Adrenal gland (tissue), 19 donors: Measurements from ENCODE around the gene HOMER1. TPM values are rescaled to one million over a fixed set of nuclear protein-coding genes. Genes with fewer than 3 reads are reported as not detected.

Source experiments
- DNase-seq, 7 donors: peaks; one replicate each; pipeline ENCODE4 v3.0.0-alpha.2; 2019 to 2020
- H3K27ac ChIP-seq, 5 donors: fragments of 200-600 bp; sonication (generic) in 4 of 5; 1 replicate in 3 of 5; 2 replicates in 2 of 5; pipeline versions ENCODE4 v1.5.1 to v1.8.0; 2016 to 2020; ENCODE audit warnings: mild to moderate bottlenecking in 1 of 5
- H3K27me3 ChIP-seq: fragments of 200-600 bp; 2 replicates; pipeline ENCODE4 v1.8.0; 2021
- H3K36me3 ChIP-seq, 2 donors: fragments of 200-600 bp; replicated peaks in 1 of 2; 1 replicate in 1 of 2; 2 replicates in 1 of 2; pipeline versions ENCODE4 v1.5.1 to v1.8.0; 2018 to 2022
- H3K4me1 ChIP-seq, 2 donors: fragments of 200-600 bp; replicated peaks in 1 of 2; 1 replicate in 1 of 2; 2 replicates in 1 of 2; pipeline versions ENCODE4 v1.5.1 to v1.8.0; 2018 to 2021
- H3K4me3 ChIP-seq, 4 donors: fragments of 200-600 bp; sonication (generic) in 3 of 4; one replicate each; pipeline ENCODE4 v1.5.1; 2016 to 2018
- H3K9me3 ChIP-seq, 3 donors: fragments of 200-600 bp; sonication (generic) in 1 of 3; replicated peaks in 1 of 3; 1 replicate in 2 of 3; 2 replicates in 1 of 3; pipeline versions ENCODE4 v1.5.1 to v1.8.0; 2016 to 2021
- CTCF ChIP-seq, 6 experiments: fragments of 450-650 bp in 4 of 6; fragments of 200-600 bp in 2 of 6; sonication (generic) in 1 of 6; IDR thresholded peaks; 1 replicate in 5 of 6; 2 replicates in 1 of 6; pipeline versions ENCODE4 v1.5.1 to v1.8.0; 2016 to 2021; ENCODE audit warnings: antibody characterized with exemption in 6 of 6, mild to moderate bottlenecking in 2 of 6, moderate library complexity in 1 of 6
- POLR2A ChIP-seq, 2 donors: fragments of 450-650 bp; IDR thresholded peaks; one replicate each; pipeline ENCODE4 v1.6.1; 2017; ENCODE audit warnings: antibody characterized with exemption in 2 of 2, mild to moderate bottlenecking in 2 of 2, moderate library complexity in 1 of 2
- WGBS, 4 donors: extraction: QIAGEN DNeasy Blood & Tissue Kit in 2 of 4; methylation state at CpG; one replicate each; pipeline versions ENCODE4 v1.1.5 to v1.1.7; 2013 to 2017; 5-methylcytosine and 5-hydroxymethylcytosine counted together
- intact Hi-C, 2 donors: fragments of 100-400 bp; cut with DNase I; formaldehyde crosslinking; loops; one replicate each; pipeline versions ENCODE4 v1.14.1 to v1.15.0; 2022 to 2023
- long read RNA-seq, 10 donors: library from polyadenylated mRNA in 3 of 10; unstranded in 2 of 10; stranded (forward) in 1 of 10; transcript quantifications; one replicate each; pipeline ENCODE4 v2.0.0 and lab custom pipeline, GENCODE V29; 2021 to 2026
- polyA plus RNA-seq, 3 donors: library from polyadenylated mRNA; stranded (reverse); fragments of 200-250 nt in 2 of 3; fragments of 350-450 nt in 1 of 3; fragmentation: Illumina TruSeq in 1 of 3; extraction: RNeasy Lipid Tissue Mini Kit (QIAGEN cat#74804) in 1 of 3; gene quantifications; one replicate each; pipeline ENCODE4 v1.2.3, GENCODE V29; 2013 to 2014
- total RNA-seq, 9 donors: library from RNA; depleted of rRNA in 4 of 9; stranded (reverse); fragments of >200 nt in 4 of 9; fragments of 120-200 nt in 1 of 9; fragmentation: NEBNext Ultra II Directional in 1 of 9; extraction: Animal tissue kit (Norgen Biotek cat#: 25700) in 1 of 9; gene quantifications; one replicate each; pipeline versions ENCODE4 v1.1.0 to v1.2.4, GENCODE V29; 2013 to 2023
- donor health status: healthy with polysubstance abuse.
- donor health status: Bipolar disorder and iron deficiency.
- donor health status: DM: yes; HTN: yes; CAD: no.
- donor health status: DM: no; HTN: no; CAD: no.
- donor health status: DM: no; HTN: no; CAD: no.
- donor health status: DM: yes; HTN: yes; CAD: no.

The HOMER1 gene
- 10 to 100 TPM in 1 of 9 donors, 1 to 10 TPM in 3, under 1 TPM in 5; 0.06 to 10.4 (median 0.84) TPM for total RNA-seq
- 1 to 10 TPM in 1 of 3 donors, under 1 TPM in 2; 0.44 to 1.2 (median 0.48) TPM for polyA plus RNA-seq
- long read RNA-seq, donor 1, full-length matches to known transcripts = 2 of 7 reads
- long read RNA-seq, donor 1, partial matches to known transcripts = 5 of 7 reads
- long read RNA-seq, donor 1, other reads (novel, unspliced or antisense) = 0 of 7 reads
- long read RNA-seq, donor 2, full-length matches to known transcripts = 1 of 1 reads
- long read RNA-seq, donor 2, partial matches to known transcripts = 0 of 1 reads
- long read RNA-seq, donor 2, other reads (novel, unspliced or antisense) = 0 of 1 reads
- long read RNA-seq, donor 3, full-length matches to known transcripts = 1 of 1 reads
- long read RNA-seq, donor 3, partial matches to known transcripts = 0 of 1 reads
- long read RNA-seq, donor 3, other reads (novel, unspliced or antisense) = 0 of 1 reads
- long read RNA-seq, donor 4 = 0 reads
- long read RNA-seq, donor 5, full-length matches to known transcripts = 2 of 2 reads
- long read RNA-seq, donor 5, partial matches to known transcripts = 0 of 2 reads
- long read RNA-seq, donor 5, other reads (novel, unspliced or antisense) = 0 of 2 reads
- long read RNA-seq, donor 6, partial matches to known transcripts = 0 of 1 reads
- long read RNA-seq, donor 6, other reads (novel, unspliced or antisense) = 1 of 1 reads
- long read RNA-seq, donor 7 = 0 reads
- long read RNA-seq, donor 8, full-length matches to known transcripts = 2 of 2 reads
- long read RNA-seq, donor 8, partial matches to known transcripts = 0 of 2 reads
- long read RNA-seq, donor 8, other reads (novel, unspliced or antisense) = 0 of 2 reads
- long read RNA-seq, donor 9 = 0 reads
- long read RNA-seq, donor 10, full-length matches to known transcripts = 2 of 2 reads
- long read RNA-seq, donor 10, partial matches to known transcripts = 0 of 2 reads
- long read RNA-seq, donor 10, other reads (novel, unspliced or antisense) = 0 of 2 reads

- Histone ChIP-seq H3K4me3 (peak within 1 kb of the TSS; percentile 22 to 63 (median 38)), H3K4me1 (peaks cover 7 to 24% of the 10 kb centered on the region in 2 donors), H3K36me3 (no peaks in the 10 kb centered on the region), H3K27me3 (peaks cover 3% of the 10 kb centered on the region), H3K9me3 (no peaks in the 10 kb centered on the region), H3K27ac (peak within 1 kb of the TSS in 4 of 5 donors; percentile 63 to 93 (median 76))
- TF ChIP-seq POLR2A (IDR thresholded peaks at IDR 0.05) = peak in 1 of 2 donors; percentile 59
- peak in 1 of 6 experiments; percentile 13 for TF ChIP-seq CTCF (IDR thresholded peaks at IDR 0.05)
- WGBS, 4 donors = 0 to 1% (median 0%) methylated on average over 11 to 85 of the region's 85 CpGs; no CpG with 5 or more reads in 1 of the 4 donors
- intact Hi-C loops = no loop called here
- DNase-seq = peak; percentile 59 to 78 (median 70)
These were observed at the start of gene HOMER1 for GRCh38 chr5:79513704-79514390. TSS of gene HOMER1 (minus strand) at chr5:79514134. CDS start at chr5:79512774, 1,360 bp downstream.

GRCh38 chr5:79563247-79563590 is 49.3 kb upstream of the HOMER1 start:
- intact Hi-C loops = no loop called here
- 79 to 87% (median 85%) methylated on average over 4 of the region's 4 CpGs for WGBS, 4 donors
- no peak for DNase-seq
- TF ChIP-seq POLR2A (IDR thresholded peaks at IDR 0.05) (no peak), CTCF (IDR thresholded peaks at IDR 0.05) (no peak)
- no peaks in the 10 kb centered on the region for H3K36me3 ChIP-seq
- H3K4me1 ChIP-seq = peaks cover 0 to 6% of the 10 kb centered on the region in 2 donors
- H3K9me3 ChIP-seq = no peaks in the 10 kb centered on the region
- no peak overlapping the region for H3K4me3 ChIP-seq
- H3K27ac ChIP-seq = no peak overlapping the region
- peaks cover 5% of the 10 kb centered on the region for H3K27me3 ChIP-seq

GRCh38 chr5:79562351-79563246 is 48.7 kb upstream of the HOMER1 start:
- H3K27me3 ChIP-seq = peaks cover 5% of the 10 kb centered on the region
- intact Hi-C loops = no loop called here

More at GRCh38 chr5:79562351-79563246, 48.7 kb upstream of the HOMER1 start:
- 39 to 53% (median 42%) methylated on average over 3 of the region's 3 CpGs for WGBS, 4 donors
- TF ChIP-seq CTCF (IDR thresholded peaks at IDR 0.05) (no peak), POLR2A (IDR thresholded peaks at IDR 0.05) (no peak)
- no peak for DNase-seq
- H3K4me1 ChIP-seq = peaks cover 0 to 6% of the 10 kb centered on the region in 2 donors
- no peak overlapping the region for H3K27ac ChIP-seq
- H3K36me3 ChIP-seq = no peaks in the 10 kb centered on the region
- H3K9me3 ChIP-seq = no peaks in the 10 kb centered on the region
- no peak overlapping the region for H3K4me3 ChIP-seq
